CD4-positive, alpha-beta T cell treated with Interleukin-4 for 4 hours (primary cell): ENCODE results near the gene TNFRSF8.
A peak's percentile ranks its signal among the peaks of the same experiment; 100 is the strongest.

Experiments
- DNase-seq: peaks from one replicate; pipeline ENCODE4 v3.0.0-alpha.2; 2020

The TNFRSF8 gene

GRCh38 chr1:12064073-12064969 lies 1.2 kb downstream of the TNFRSF8 start:
- no peak for DNase-seq

- no peak for DNase-seq
These were observed 2.8 kb downstream of the TNFRSF8 start for GRCh38 chr1:12065872-12066271.

- DNase-seq = no peak
These were observed 5.1 kb downstream of the TNFRSF8 start for GRCh38 chr1:12067900-12068821.

GRCh38 chr1:12069623-12070244 lies 6.6 kb downstream of the TNFRSF8 start:
- no peak for DNase-seq

GRCh38 chr1:12071892-12072291 lies 8.8 kb downstream of the TNFRSF8 start:
- no peak for DNase-seq

GRCh38 chr1:12072741-12073140 lies 9.6 kb downstream of the TNFRSF8 start:
- DNase-seq = no peak

GRCh38 chr1:12073796-12074195 lies 10.7 kb downstream of the TNFRSF8 start:
- no peak for DNase-seq

GRCh38 chr1:12075195-12076114 lies 12.4 kb downstream of the TNFRSF8 start:
- DNase-seq = no peak

GRCh38 chr1:12076425-12077005 lies 13.4 kb downstream of the TNFRSF8 start:
- no peak for DNase-seq

- DNase-seq = no peak
These were observed 15.5 kb downstream of the TNFRSF8 start for GRCh38 chr1:12078575-12078937.

GRCh38 chr1:12078938-12079861 lies 16.1 kb downstream of the TNFRSF8 start:
- DNase-seq = peak; percentile 45

GRCh38 chr1:12080156-12080555 lies 17.1 kb downstream of the TNFRSF8 start:
- no peak for DNase-seq

- no peak for DNase-seq
These were observed 17.9 kb downstream of the TNFRSF8 start for GRCh38 chr1:12080773-12081556.

GRCh38 chr1:12081648-12082396 lies 18.7 kb downstream of the TNFRSF8 start:
- DNase-seq = no peak

- DNase-seq = no peak
These were observed 19.9 kb downstream of the TNFRSF8 start for GRCh38 chr1:12082988-12083387.

- no peak for DNase-seq
These were observed 20.7 kb downstream of the TNFRSF8 start for GRCh38 chr1:12083766-12084165.

- no peak for DNase-seq
These were observed 22.6 kb downstream of the TNFRSF8 start for GRCh38 chr1:12085643-12086260.

GRCh38 chr1:12087797-12088314 lies 24.8 kb downstream of the TNFRSF8 start:
- DNase-seq = peak; percentile 50
